Mesothelial cell of epicardium (in vitro differentiated cells): Measurements from ENCODE around the gene HOXC11. TPM values are rescaled to one million over a fixed set of nuclear protein-coding genes. Genes with fewer than 3 reads are reported as not detected.

Source experiments
- DNase-seq, 2 experiments: peaks; one replicate each; pipeline ENCODE4 v3.0.0; 2021; ENCODE audit warnings: low spot score in 2 of 2; ENCODE audit not compliant: unreplicated experiment in 2 of 2
- H3K27ac Mint-ChIP-seq: 2 replicates; pipeline ENCODE4 v1.8.0; 2021; ENCODE audit warnings: mixed read lengths
- H3K27me3 Mint-ChIP-seq: 2 replicates; pipeline ENCODE4 v1.8.0; 2021; ENCODE audit warnings: low read depth, mixed read lengths
- H3K36me3 Mint-ChIP-seq: 2 replicates; pipeline ENCODE4 v1.8.0; 2021; ENCODE audit warnings: mixed read lengths
- H3K4me1 Mint-ChIP-seq: 2 replicates; pipeline ENCODE4 v1.8.0; 2021; ENCODE audit warnings: mixed read lengths
- H3K4me3 Mint-ChIP-seq: 2 replicates; pipeline ENCODE4 v1.8.0; 2021; ENCODE audit warnings: mild to moderate bottlenecking, moderate library complexity, mixed read lengths
- H3K9me3 Mint-ChIP-seq: 2 replicates; pipeline ENCODE4 v1.8.0; 2021; ENCODE audit warnings: mixed read lengths
- CTCF ChIP-seq: fragments of 200-600 bp; sonication (generic); IDR thresholded peaks from one replicate; pipeline ENCODE4 v1.5.0; 2021; ENCODE audit warnings: antibody characterized with exemption; ENCODE audit not compliant: unreplicated experiment
- total RNA-seq: library from RNA; stranded (reverse); gene quantifications from 3 replicates; pipeline ENCODE4 v1.2.1, GENCODE V29; 2021

HOXC11 gene
- total RNA-seq, 1 donor from 2014 or later, result 0.60 TPM

GRCh38 chr12:54007538-54008259 is 34.8 kb downstream of the HOXC11 start:
- DNase-seq, result no peak
- Mint-ChIP-seq H3K36me3 (peaks cover 2% of the 10 kb centered on the region), H3K4me3 (peak overlapping the region; percentile 43), H3K4me1 (peaks cover 44% of the 10 kb centered on the region), H3K9me3 (no peaks in the 10 kb centered on the region), H3K27me3 (peaks cover 96% of the 10 kb centered on the region), H3K27ac (no peak overlapping the region)
- TF ChIP-seq CTCF, result no peak

GRCh38 chr12:54008260-54008552 is 35.3 kb downstream of the HOXC11 start:
- H3K27ac Mint-ChIP-seq, result peak overlapping the region; percentile 16
- peaks cover 2% of the 10 kb centered on the region for H3K36me3 Mint-ChIP-seq
- H3K4me1 Mint-ChIP-seq, result peaks cover 43% of the 10 kb centered on the region
- no peaks in the 10 kb centered on the region for H3K9me3 Mint-ChIP-seq
- no peak for TF ChIP-seq CTCF
- H3K27me3 Mint-ChIP-seq, result peaks cover 96% of the 10 kb centered on the region
- DNase-seq, result no peak
- H3K4me3 Mint-ChIP-seq, result peak overlapping the region; percentile 43

GRCh38 chr12:54009171-54010052 is 36.5 kb downstream of the HOXC11 start:
- Mint-ChIP-seq H3K27me3 (peaks cover 96% of the 10 kb centered on the region), H3K4me3 (peak overlapping the region; percentile 75), H3K36me3 (peaks cover 2% of the 10 kb centered on the region), H3K27ac (peak overlapping the region; percentile 79), H3K9me3 (no peaks in the 10 kb centered on the region), H3K4me1 (peaks cover 39% of the 10 kb centered on the region)
- DNase-seq, result no peak
- no peak for TF ChIP-seq CTCF

- Mint-ChIP-seq H3K4me1 (peaks cover 33% of the 10 kb centered on the region), H3K4me3 (peak overlapping the region; percentile 75), H3K36me3 (peaks cover 2% of the 10 kb centered on the region), H3K9me3 (no peaks in the 10 kb centered on the region), H3K27me3 (peaks cover 96% of the 10 kb centered on the region), H3K27ac (peak overlapping the region; percentile 76)
- no peak for TF ChIP-seq CTCF
- DNase-seq, result no peak
Observed at GRCh38 chr12:54010053-54010971, 37.4 kb downstream of the HOXC11 start.

GRCh38 chr12:54010972-54011664 is 38.2 kb downstream of the HOXC11 start:
- Mint-ChIP-seq H3K27me3 (peaks cover 96% of the 10 kb centered on the region), H3K4me3 (peak overlapping the region; percentile 43), H3K4me1 (peaks cover 28% of the 10 kb centered on the region), H3K9me3 (no peaks in the 10 kb centered on the region), H3K36me3 (peaks cover 2% of the 10 kb centered on the region), H3K27ac (no peak overlapping the region)
- DNase-seq, result no peak
- no peak for TF ChIP-seq CTCF
